OCI-LY7 (cell line): ENCODE measurements around the gene INTS13.

Experiments used
- EZH2phosphoT487 ChIP-seq: fragments of 200-600 bp; sonication (generic); IDR thresholded peaks from 2 replicates; pipeline ENCODE4 v1.6.1; 2018; ENCODE audit warnings: low read depth, borderline replicate concordance, mild to moderate bottlenecking, mixed run types, antibody characterized with exemption, low read length, moderate library complexity, mixed read lengths
- TF ChIP-seq, protein P1 (sequence below): fragments of 200-600 bp; sonication (generic); conservative IDR thresholded peaks from 2 replicates; pipeline ENCODE4 v1.5.1; 2014; ENCODE audit warnings: mild to moderate bottlenecking, antibody characterized with exemption, low read length, moderate library complexity, mixed read lengths

DNA sequence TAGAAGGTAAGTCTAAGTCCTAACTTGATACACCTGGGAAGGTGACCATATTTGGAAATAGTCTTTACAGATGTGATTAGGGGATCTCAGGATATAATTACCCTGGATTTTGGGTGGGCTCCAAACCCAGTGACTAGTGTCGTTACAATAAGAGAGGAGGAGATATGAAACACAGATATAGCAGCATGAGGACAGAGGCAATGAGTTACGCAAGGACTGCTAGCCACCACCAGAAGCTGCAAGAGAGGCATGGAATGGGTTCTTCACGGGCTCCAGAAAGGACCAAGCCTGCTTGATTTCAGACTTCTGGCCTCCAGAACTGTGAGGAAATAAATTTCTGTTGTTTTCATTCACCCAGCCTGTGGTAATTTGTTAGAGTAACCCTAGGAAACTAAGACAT, 29.1 kb upstream of the INTS13 start:
- TF ChIP-seq, protein P1, sequence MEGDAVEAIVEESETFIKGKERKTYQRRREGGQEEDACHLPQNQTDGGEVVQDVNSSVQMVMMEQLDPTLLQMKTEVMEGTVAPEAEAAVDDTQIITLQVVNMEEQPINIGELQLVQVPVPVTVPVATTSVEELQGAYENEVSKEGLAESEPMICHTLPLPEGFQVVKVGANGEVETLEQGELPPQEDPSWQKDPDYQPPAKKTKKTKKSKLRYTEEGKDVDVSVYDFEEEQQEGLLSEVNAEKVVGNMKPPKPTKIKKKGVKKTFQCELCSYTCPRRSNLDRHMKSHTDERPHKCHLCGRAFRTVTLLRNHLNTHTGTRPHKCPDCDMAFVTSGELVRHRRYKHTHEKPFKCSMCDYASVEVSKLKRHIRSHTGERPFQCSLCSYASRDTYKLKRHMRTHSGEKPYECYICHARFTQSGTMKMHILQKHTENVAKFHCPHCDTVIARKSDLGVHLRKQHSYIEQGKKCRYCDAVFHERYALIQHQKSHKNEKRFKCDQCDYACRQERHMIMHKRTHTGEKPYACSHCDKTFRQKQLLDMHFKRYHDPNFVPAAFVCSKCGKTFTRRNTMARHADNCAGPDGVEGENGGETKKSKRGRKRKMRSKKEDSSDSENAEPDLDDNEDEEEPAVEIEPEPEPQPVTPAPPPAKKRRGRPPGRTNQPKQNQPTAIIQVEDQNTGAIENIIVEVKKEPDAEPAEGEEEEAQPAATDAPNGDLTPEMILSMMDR = no peak
- no peak for TF ChIP-seq EZH2phosphoT487
